Activated CD4-positive, alpha-beta T cell treated with anti-CD3 and anti-CD28 coated beads, Interleukin-2, amount 50 U/mL, for 24 hours (primary cell): ENCODE data around the gene KRTAP10-12.
"Not testable (repeated sequence)": the region's sequence is repeated elsewhere in the genome, so short reads cannot be mapped to it uniquely, and the experiment has no call there.

ENCODE experiments used
- DNase-seq, 2 donors: peaks; one replicate each; pipeline ENCODE4 v3.0.0-alpha.2; 2020; ENCODE audit warnings: low read depth in 1 of 2, low spot score in 1 of 2

Gene KRTAP10-12

GRCh38 chr21:44697172-44697810 is at the start of gene KRTAP10-12:
Gene KRTAP10-12 (plus strand): TSS chr21:44697172. CDS start chr21:44697202, 30 bp downstream.
- not testable (repeated sequence) for DNase-seq

GRCh38 chr21:44647222-44647552 is 49.8 kb upstream of the KRTAP10-12 start:
- no peak for DNase-seq

- DNase-seq = no peak
These were observed 48.2 kb upstream of the KRTAP10-12 start for GRCh38 chr21:44648557-44649311.

GRCh38 chr21:44649521-44650100 is 47.4 kb upstream of the KRTAP10-12 start:
- DNase-seq = no peak

GRCh38 chr21:44650265-44650972 is 46.6 kb upstream of the KRTAP10-12 start:
- DNase-seq = no peak

- DNase-seq = no peak
These were observed 45.8 kb upstream of the KRTAP10-12 start for GRCh38 chr21:44650973-44651675.

GRCh38 chr21:44653123-44653522 is 43.8 kb upstream of the KRTAP10-12 start:
- DNase-seq = no peak

GRCh38 chr21:44653656-44654575 is 43.1 kb upstream of the KRTAP10-12 start:
- DNase-seq = no peak

GRCh38 chr21:44654576-44655175 is 42.3 kb upstream of the KRTAP10-12 start, which contains the start of gene KRTAP12-4:
Gene KRTAP12-4 (minus strand): TSS chr21:44654659. CDS start chr21:44654614, 45 bp downstream.
- no peak for DNase-seq

GRCh38 chr21:44656868-44657267 is 40.1 kb upstream of the KRTAP10-12 start:
- no peak for DNase-seq

- DNase-seq = no peak
These were observed 39.1 kb upstream of the KRTAP10-12 start, which contains the start of gene KRTAP12-3 for GRCh38 chr21:44657635-44658540. Gene KRTAP12-3 (plus strand): TSS chr21:44657932. CDS start chr21:44657980, 48 bp downstream.

- DNase-seq = no peak
These were observed 38.4 kb upstream of the KRTAP10-12 start for GRCh38 chr21:44658541-44658910.

- no peak for DNase-seq
These were observed 37.9 kb upstream of the KRTAP10-12 start for GRCh38 chr21:44658913-44659595.

- not testable (repeated sequence) for DNase-seq
These were observed 35.4 kb upstream of the KRTAP10-12 start for GRCh38 chr21:44661567-44661966.

GRCh38 chr21:44664691-44665090 is 32.3 kb upstream of the KRTAP10-12 start:
- no peak for DNase-seq

GRCh38 chr21:44666401-44667320 is 30.3 kb upstream of the KRTAP10-12 start, which contains the start of gene KRTAP12-2:
Gene KRTAP12-2 (minus strand): TSS chr21:44666927. CDS start chr21:44666886, 41 bp downstream.
- no peak for DNase-seq

- DNase-seq = no peak
These were observed 29.4 kb upstream of the KRTAP10-12 start for GRCh38 chr21:44667612-44668011.
